Measurements from ENCODE around the gene RHBDL3.
"Not testable (repeated sequence)": the region's sequence is repeated elsewhere in the genome, so short reads cannot be mapped to it uniquely, and the experiment has no call there.

RHBDL3 gene

GRCh38 chr17:32330147-32330546 lies 64.5 kb downstream of the RHBDL3 start:
- no peak for DNase-seq

GRCh38 chr17:32331243-32332040 lies 65.8 kb downstream of the RHBDL3 start:
- DNase-seq: no peak

- no peak for DNase-seq
Observed at GRCh38 chr17:32333187-32333586, 67.6 kb downstream of the RHBDL3 start.

- DNase-seq: no peak
Observed at GRCh38 chr17:32335046-32335445, 69.4 kb downstream of the RHBDL3 start.

GRCh38 chr17:32335687-32336086 lies 70.1 kb downstream of the RHBDL3 start:
- no peak for DNase-seq

GRCh38 chr17:32341141-32341856 lies 75.7 kb downstream of the RHBDL3 start:
- peak in 2 of 4 experiments; percentile 19 to 21 for DNase-seq

- DNase-seq: peak; percentile 55 to 73 (median 68)
Observed at GRCh38 chr17:32341857-32342602, 76.4 kb downstream of the RHBDL3 start, which contains the start of gene C17orf75. Gene C17orf75 (minus strand): TSS chr17:32342173. CDS start chr17:32342139, 34 bp downstream.

- no peak for DNase-seq
Observed at GRCh38 chr17:32342603-32343325, 77.1 kb downstream of the RHBDL3 start.

- DNase-seq: no peak
Observed at GRCh38 chr17:32345951-32346600, 80.4 kb downstream of the RHBDL3 start.

GRCh38 chr17:32348483-32348800 lies 82.8 kb downstream of the RHBDL3 start:
- DNase-seq: no peak

- DNase-seq: peak in 1 of 4 experiments; percentile 16
Observed at GRCh38 chr17:32349503-32349853, 83.8 kb downstream of the RHBDL3 start.

- DNase-seq: peak; percentile 81 to 91 (median 85)
Observed at GRCh38 chr17:32349854-32350665, 84.4 kb downstream of the RHBDL3 start, which contains the start of gene ZNF207. Gene ZNF207 (plus strand): TSS chr17:32350157. CDS start chr17:32350286, 129 bp downstream.

GRCh38 chr17:32350666-32351418 lies 85.2 kb downstream of the RHBDL3 start:
- peak in 1 of 4 experiments; percentile 8 for DNase-seq

- not testable (repeated sequence) for DNase-seq
Observed at GRCh38 chr17:32352734-32353133, 87.1 kb downstream of the RHBDL3 start.

- DNase-seq: no peak
Observed at GRCh38 chr17:32355649-32356377, 90.2 kb downstream of the RHBDL3 start.

- no peak for DNase-seq
Observed at GRCh38 chr17:32356378-32356743, 90.7 kb downstream of the RHBDL3 start.

GRCh38 chr17:32356750-32357149 lies 91.1 kb downstream of the RHBDL3 start:
- DNase-seq: no peak

- DNase-seq: no peak
Observed at GRCh38 chr17:32357615-32358014, 92.0 kb downstream of the RHBDL3 start.

- DNase-seq: no peak
Observed at GRCh38 chr17:32361270-32361669, 95.6 kb downstream of the RHBDL3 start.

GRCh38 chr17:32370426-32370825 lies 104.8 kb downstream of the RHBDL3 start:
- DNase-seq: no peak

Measured in activated naive CD4-positive, alpha-beta T cell (primary cell).